NCI-H2107 treated with DMSO at 0.1 percent for 48 hours (cell line): ENCODE results near the gene PALS2.

Experiments
- DNase-seq: peaks from one replicate; lab custom pipeline; 2025; ENCODE audit not compliant: unreplicated experiment; lab: John Stamatoyannopoulos, UW

Gene PALS2

GRCh38 chr7:24572997-24573553 is at the start of gene PALS2:
PALS2 (plus strand) TSS chr7:24573452; CDS start chr7:24623668, 50,216 bp downstream.
- peak; percentile 52 for DNase-seq

- DNase-seq, result no peak
These were observed 42.0 kb upstream of the PALS2 start for GRCh38 chr7:24531255-24531654.

GRCh38 chr7:24536682-24537081 is 36.6 kb upstream of the PALS2 start:
- DNase-seq, result no peak

- DNase-seq, result no peak
These were observed 32.3 kb upstream of the PALS2 start for GRCh38 chr7:24540956-24541355.

GRCh38 chr7:24545215-24545614 is 28.0 kb upstream of the PALS2 start:
- DNase-seq, result no peak

GRCh38 chr7:24548390-24548789 is 24.9 kb upstream of the PALS2 start:
- DNase-seq, result no peak

- DNase-seq, result no peak
These were observed 23.3 kb upstream of the PALS2 start for GRCh38 chr7:24549991-24550390.

GRCh38 chr7:24555184-24555583 is 18.1 kb upstream of the PALS2 start:
- peak; percentile 3 for DNase-seq

- DNase-seq, result no peak
These were observed 17.5 kb upstream of the PALS2 start for GRCh38 chr7:24555719-24556118.

- DNase-seq, result no peak
These were observed 12.5 kb upstream of the PALS2 start for GRCh38 chr7:24560772-24561171.

GRCh38 chr7:24566274-24566673 is 7.0 kb upstream of the PALS2 start:
- no peak for DNase-seq

- no peak for DNase-seq
These were observed 2.3 kb upstream of the PALS2 start for GRCh38 chr7:24570983-24571382.

GRCh38 chr7:24572016-24572392 is 1.2 kb upstream of the PALS2 start:
- DNase-seq, result no peak

GRCh38 chr7:24572393-24572996 is 757 bp upstream of the PALS2 start:
- peak; percentile 30 for DNase-seq

GRCh38 chr7:24573554-24574338 is 494 bp downstream of the PALS2 start:
- DNase-seq, result peak; percentile 34

- peak; percentile 15 for DNase-seq
These were observed 1.1 kb downstream of the PALS2 start for GRCh38 chr7:24574386-24574785.

GRCh38 chr7:24574950-24575349 is 1.7 kb downstream of the PALS2 start:
- DNase-seq, result no peak

- DNase-seq, result peak; percentile 77
These were observed 3.1 kb downstream of the PALS2 start for GRCh38 chr7:24576171-24577025.

- no peak for DNase-seq
These were observed 4.8 kb downstream of the PALS2 start for GRCh38 chr7:24578052-24578451.

GRCh38 chr7:24580283-24580946 is 7.2 kb downstream of the PALS2 start:
- no peak for DNase-seq

GRCh38 chr7:24582166-24582565 is 8.9 kb downstream of the PALS2 start:
- DNase-seq, result no peak
